PC-9 (cell line): ENCODE data around the gene RAB4B. TPM values are rescaled to one million over a fixed set of nuclear protein-coding genes. Genes with fewer than 3 reads are reported as not detected.

Source experiments
- BruUV-seq: library from RNA; stranded (reverse); fragments of 400-500 nt; replicated peaks from 2 replicates; lab custom pipeline; 2021; lab: Mats Ljungman, UMichigan
- CTCF ChIA-PET: fragments of 300-600 bp; sonication (Branson Sonifier 250); formaldehyde crosslinking; loops from one replicate; lab custom pipeline; 2022; ENCODE audit warnings: antibody characterized with exemption; lab: Charles Lee
- POLR2A ChIA-PET: fragments of 300-600 bp; sonication (Branson Sonifier 250); formaldehyde crosslinking; loops from one replicate; lab custom pipeline; 2022; ENCODE audit warnings: antibody characterized with exemption; ENCODE audit not compliant: unreplicated experiment; lab: Charles Lee
- DNase-seq, 2 experiments: peaks; one replicate each; pipeline versions ENCODE4 v3.0.0 to v3.0.0-alpha.2; 2015 to 2022; ENCODE audit warnings: mixed read lengths in 1 of 2
- H2AFZ ChIP-seq: fragments of 200-600 bp; sonication (generic); 2 replicates; pipeline ENCODE4 v1.8.1; 2017; ENCODE audit warnings: antibody characterized with exemption
- H3F3A ChIP-seq: fragments of 200-600 bp; sonication (generic); 2 replicates; pipeline ENCODE4 v1.8.1; 2017; ENCODE audit warnings: antibody characterized with exemption, mild to moderate bottlenecking, low read depth; ENCODE audit not compliant: insufficient read depth
- H3K27ac ChIP-seq: fragments of 200-600 bp; sonication (generic); 2 replicates; pipeline ENCODE4 v1.6.1; 2016; ENCODE audit warnings: mixed run types
- H3K27me3 ChIP-seq: fragments of 200-600 bp; sonication (generic); 2 replicates; pipeline ENCODE4 v1.6.1; 2016; ENCODE audit warnings: low read depth, mixed run types; ENCODE audit not compliant: insufficient read depth
- H3K36me3 ChIP-seq: fragments of 200-600 bp; sonication (generic); 2 replicates; pipeline ENCODE4 v1.6.1; 2016; ENCODE audit warnings: low read depth, mixed run types
- H3K4me1 ChIP-seq: fragments of 200-600 bp; sonication (generic); replicated peaks from 2 replicates; pipeline ENCODE4 v1.6.1; 2016; ENCODE audit warnings: mixed run types; ENCODE audit not compliant: insufficient read depth
- H3K4me2 ChIP-seq: fragments of 200-600 bp; sonication (generic); 2 replicates; pipeline ENCODE4 v1.6.1; 2017; ENCODE audit warnings: mixed run types
- H3K4me3 ChIP-seq: fragments of 200-600 bp; sonication (generic); 2 replicates; pipeline ENCODE4 v1.6.1; 2016; ENCODE audit warnings: mixed run types
- H3K79me2 ChIP-seq: fragments of 200-600 bp; sonication (generic); 2 replicates; pipeline ENCODE4 v1.6.1; 2017; ENCODE audit warnings: low read depth, mixed run types
- H3K9me2 ChIP-seq: fragments of 200-600 bp; sonication (generic); 2 replicates; pipeline ENCODE4 v1.8.1; 2017; ENCODE audit warnings: mild to moderate bottlenecking; ENCODE audit not compliant: insufficient read depth
- H3K9me3 ChIP-seq: fragments of 200-600 bp; sonication (generic); 2 replicates; pipeline ENCODE4 v1.8.1; 2016; ENCODE audit warnings: low read depth; ENCODE audit not compliant: insufficient read depth
- H4K20me1 ChIP-seq: fragments of 200-600 bp; sonication (generic); 2 replicates; pipeline ENCODE4 v1.8.1; 2017; ENCODE audit not compliant: insufficient read depth
- CTCF ChIP-seq: fragments of 200-600 bp; sonication (generic); conservative IDR thresholded peaks from 2 replicates; pipeline ENCODE4 v1.6.1; 2017; ENCODE audit warnings: mixed run types, antibody characterized with exemption, mild to moderate bottlenecking, moderate library complexity
- EZH2 ChIP-seq: fragments of 200-600 bp; sonication (generic); IDR thresholded peaks from 2 replicates; pipeline ENCODE4 v1.8.0; 2017; ENCODE audit warnings: antibody characterized with exemption, low read depth
- intact Hi-C: fragments of 100-400 bp; cut with micrococcal nuclease; formaldehyde crosslinking; loops from one replicate; pipeline ENCODE4 v1.10.0; 2022; ENCODE audit not compliant: unreplicated experiment
- total RNA-seq: library from RNA; stranded (reverse); gene quantifications from 2 replicates; pipeline ENCODE4 v1.2.3, GENCODE V29; 2021

Gene RAB4B
- total RNA-seq, 1 experiment from 2014 or later = 22.2 TPM

GRCh38 chr19:40759352-40759751 lies 18.7 kb upstream of the RAB4B start:
- CTCF ChIA-PET = no interaction called here
- no peak overlapping the region for H3K4me3 ChIP-seq
- H3K27me3 ChIP-seq = no peaks in the 10 kb centered on the region
- no TSS peak for BruUV-seq
- H3K36me3 ChIP-seq = peaks cover 68% of the 10 kb centered on the region
- H3K4me1 ChIP-seq = peaks cover 3% of the 10 kb centered on the region
- H4K20me1 ChIP-seq = peaks cover 93% of the 10 kb centered on the region
- H3K9me2 ChIP-seq = no peaks in the 10 kb centered on the region
- no peak overlapping the region for H2AFZ ChIP-seq
- no peak for DNase-seq
- peaks cover 38% of the 10 kb centered on the region; the same call in 1 of the 2 replicates for H3F3A ChIP-seq
- no peak for TF ChIP-seq CTCF
- TF ChIP-seq EZH2 = no peak
- no peak overlapping the region for H3K4me2 ChIP-seq
- peaks cover 43% of the 10 kb centered on the region for H3K79me2 ChIP-seq
- H3K9me3 ChIP-seq = no peaks in the 10 kb centered on the region
- H3K27ac ChIP-seq = no peak overlapping the region
- intact Hi-C loops = no loop called here
- POLR2A ChIA-PET = no interaction called here

GRCh38 chr19:40762754-40763470 lies 15.1 kb upstream of the RAB4B start:
- CTCF ChIA-PET = no interaction called here
- H3K4me2 ChIP-seq = no peak overlapping the region
- peaks cover 65% of the 10 kb centered on the region for H3K36me3 ChIP-seq

GRCh38 chr19:40763526-40763925 lies 14.5 kb upstream of the RAB4B start:
- no TSS peak for BruUV-seq
- Histone ChIP-seq H3F3A (peaks cover 66% of the 10 kb centered on the region; the same call in 1 of the 2 replicates), H3K9me3 (no peaks in the 10 kb centered on the region), H4K20me1 (peaks cover 63% of the 10 kb centered on the region), H3K27me3 (no peaks in the 10 kb centered on the region), H3K4me3 (no peak overlapping the region), H3K4me1 (no peaks in the 10 kb centered on the region), H3K4me2 (no peak overlapping the region), H3K9me2 (no peaks in the 10 kb centered on the region), H3K27ac (no peak overlapping the region), H3K36me3 (peaks cover 60% of the 10 kb centered on the region), H2AFZ (no peak overlapping the region), H3K79me2 (peaks cover 6% of the 10 kb centered on the region; the same call in 1 of the 2 replicates)
- ChIA-PET CTCF (no interaction called here), POLR2A (no interaction called here)
- intact Hi-C loops = no loop called here
- TF ChIP-seq CTCF (no peak), EZH2 (no peak)
- DNase-seq = no peak

More at GRCh38 chr19:40762754-40763470, 15.1 kb upstream of the RAB4B start:
- intact Hi-C loops = no loop called here
- no TSS peak for BruUV-seq
- no peak overlapping the region for H3K27ac ChIP-seq
- peaks cover 67% of the 10 kb centered on the region; the same call in 1 of the 2 replicates for H3F3A ChIP-seq
- no peaks in the 10 kb centered on the region for H3K4me1 ChIP-seq
- no peaks in the 10 kb centered on the region for H3K9me3 ChIP-seq
- H4K20me1 ChIP-seq = peaks cover 69% of the 10 kb centered on the region
- no peaks in the 10 kb centered on the region for H3K27me3 ChIP-seq
- H2AFZ ChIP-seq = no peak overlapping the region
- no peak overlapping the region for H3K4me3 ChIP-seq
- POLR2A ChIA-PET = no interaction called here
- TF ChIP-seq EZH2 = no peak
- no peak for TF ChIP-seq CTCF
- no peaks in the 10 kb centered on the region for H3K9me2 ChIP-seq
- H3K79me2 ChIP-seq = peaks cover 12% of the 10 kb centered on the region; the same call in 1 of the 2 replicates
- DNase-seq = no peak
